ENCODE results near the gene STK25.

- TF ChIP-seq EZH2phosphoT487 (IDR thresholded peaks at IDR 0.05; ENCODE audit: low read length) (no peak), CTCF (IDR thresholded peaks at IDR 0.05; ENCODE audit: low read length) (no peak)
Measured at GRCh38 chr2:241483305-241483704, 25.1 kb downstream of the STK25 start.
